Measurements from ENCODE around the gene COMMD4. TPM values are rescaled to one million over a fixed set of nuclear protein-coding genes. Genes with fewer than 3 reads are reported as not detected.
A peak's percentile ranks its signal among the peaks of the same experiment; 100 is the strongest.

The COMMD4 gene
- total and polyA plus RNA-seq, 2 donors (not counting 3 experiments of a cell fraction or from before 2014, with no cell fraction given) = 114 to 244 TPM

DNA sequence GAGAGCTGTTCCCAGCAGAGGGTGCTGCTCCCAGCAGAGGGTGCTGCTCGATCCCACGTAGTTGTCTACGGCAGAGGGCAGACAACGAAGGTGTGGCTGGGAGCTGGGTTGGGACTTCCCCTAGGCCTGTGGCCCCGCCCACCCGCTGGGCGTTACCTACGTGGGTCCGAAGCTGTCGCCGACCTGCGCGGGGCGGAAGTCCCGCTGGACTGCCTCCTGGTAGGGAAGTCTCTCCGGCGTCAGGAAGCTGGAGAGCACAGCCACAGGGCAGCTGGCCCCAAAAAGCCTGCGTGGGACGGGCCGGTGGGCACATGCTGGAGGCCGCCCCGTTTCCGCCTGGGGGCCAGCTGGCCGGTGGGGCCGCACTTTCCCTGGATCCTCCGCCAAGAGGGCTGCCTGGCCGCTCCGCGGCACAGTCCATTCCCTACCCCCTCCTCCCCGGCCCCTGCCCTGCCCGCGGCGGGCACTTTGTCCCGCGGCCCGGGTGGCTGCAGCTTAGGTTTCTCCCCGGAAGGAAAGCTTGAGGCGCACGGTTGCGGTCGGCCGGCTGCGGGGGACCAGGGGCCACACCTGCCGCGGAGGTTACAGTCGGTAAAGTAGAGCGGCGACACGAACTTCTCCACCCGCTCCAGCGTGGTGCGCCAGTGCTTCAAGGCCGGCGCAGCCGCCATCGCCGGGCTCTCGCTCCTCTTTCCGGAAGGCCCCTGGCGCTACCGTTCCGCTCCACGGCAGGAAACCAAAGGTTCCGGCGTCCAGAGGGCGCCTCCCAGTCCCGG is 32.2 kb downstream of the COMMD4 start, which contains the start of gene MAN2C1:
TSS of gene MAN2C1 (minus strand) at position 695 of the 776 bp plus-strand sequence. CDS start at position 671, 24 bp downstream.
- no peaks in the 10 kb centered on the region for H3K9me1 ChIP-seq (replicated peaks; ENCODE audit: control insufficient read depth, extremely low read depth, insufficient read depth, low read length)
- H4K20me1 ChIP-seq (replicated peaks; ENCODE audit: control insufficient read depth, extremely low read depth, insufficient read depth, low read length) = no peaks in the 10 kb centered on the region
- intact Hi-C loops (cut with micrococcal nuclease) = loop anchor here (1.0 to 10.0 kb wide), 6 partner anchors 86 to 437 kb away; partner anchors contain the start of genes IMP3 and SNUPN
- peak within 1 kb of the TSS; percentile 92 for H3K9ac ChIP-seq (replicated peaks; ENCODE audit: extremely low read depth, insufficient read depth, low read length)
- no peaks in the 10 kb centered on the region for H3K9me3 ChIP-seq (replicated peaks; ENCODE audit: control insufficient read depth, insufficient read depth, low read length)
- H3K36me3 ChIP-seq (ENCODE audit: control insufficient read depth in 2 of 2, extremely low read depth in 1 of 2, insufficient read depth in 2 of 2, low read length in 2 of 2) = peaks cover 6 to 31% of the 10 kb centered on the region in 2 experiments
- DNase-seq (ENCODE audit: low read depth, low spot score) (peak; percentile 93), FAIRE-seq (peak; percentile 98)
- H3K79me2 ChIP-seq (ENCODE audit: control insufficient read depth, insufficient read depth, low read length) = peaks cover 9% of the 10 kb centered on the region
- POLR2A ChIA-PET = interaction anchor here (1.1 to 1.4 kb wide), 3 partner anchors 84 to 272 kb away, joined by 3 to 8 read pairs (median 4); partner anchors contain the start of genes IMP3 and SIN3A
- H3K4me3 ChIP-seq (replicated peaks in 1 of 3; ENCODE audit: insufficient read depth in 1 of 3, low read depth in 1 of 3, low read length in 3 of 3) = peak within 1 kb of the TSS; percentile 50 to 83 (median 51)
- peak within 1 kb of the TSS; percentile 19 for H2AFZ ChIP-seq (ENCODE audit: low read depth, low read length)
- TF ChIP-seq FOS (IDR thresholded peaks at IDR 0.05; ENCODE audit: borderline replicate concordance, insufficient read depth, low read length) (no peak), EZH2 (IDR thresholded peaks at IDR 0.05; ENCODE audit: borderline replicate concordance, low read depth, low read length, severe bottlenecking) (no peak), POLR2AphosphoS5 (IDR thresholded peaks at IDR 0.05; ENCODE audit: insufficient read depth, low read depth, low read length) (peak; percentile 87), GATA2 (IDR thresholded peaks at IDR 0.05; ENCODE audit: insufficient read depth, insufficient read length, low read depth, low read length) (no peak), JUN (IDR thresholded peaks at IDR 0.05; ENCODE audit: borderline replicate concordance, insufficient read depth, insufficient read length, low read depth) (no peak), POLR2A (IDR thresholded peaks at IDR 0.05; ENCODE audit: low read depth, low read length) (peak; percentile 93), MYC (IDR thresholded peaks at IDR 0.05; ENCODE audit: low read depth, low read length) (no peak)
- TF ChIP-seq, protein P1, sequence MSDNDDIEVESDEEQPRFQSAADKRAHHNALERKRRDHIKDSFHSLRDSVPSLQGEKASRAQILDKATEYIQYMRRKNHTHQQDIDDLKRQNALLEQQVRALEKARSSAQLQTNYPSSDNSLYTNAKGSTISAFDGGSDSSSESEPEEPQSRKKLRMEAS (IDR thresholded peaks at IDR 0.05; ENCODE audit: insufficient read depth, insufficient read length) = no peak
- TF ChIP-seq, protein P2, sequence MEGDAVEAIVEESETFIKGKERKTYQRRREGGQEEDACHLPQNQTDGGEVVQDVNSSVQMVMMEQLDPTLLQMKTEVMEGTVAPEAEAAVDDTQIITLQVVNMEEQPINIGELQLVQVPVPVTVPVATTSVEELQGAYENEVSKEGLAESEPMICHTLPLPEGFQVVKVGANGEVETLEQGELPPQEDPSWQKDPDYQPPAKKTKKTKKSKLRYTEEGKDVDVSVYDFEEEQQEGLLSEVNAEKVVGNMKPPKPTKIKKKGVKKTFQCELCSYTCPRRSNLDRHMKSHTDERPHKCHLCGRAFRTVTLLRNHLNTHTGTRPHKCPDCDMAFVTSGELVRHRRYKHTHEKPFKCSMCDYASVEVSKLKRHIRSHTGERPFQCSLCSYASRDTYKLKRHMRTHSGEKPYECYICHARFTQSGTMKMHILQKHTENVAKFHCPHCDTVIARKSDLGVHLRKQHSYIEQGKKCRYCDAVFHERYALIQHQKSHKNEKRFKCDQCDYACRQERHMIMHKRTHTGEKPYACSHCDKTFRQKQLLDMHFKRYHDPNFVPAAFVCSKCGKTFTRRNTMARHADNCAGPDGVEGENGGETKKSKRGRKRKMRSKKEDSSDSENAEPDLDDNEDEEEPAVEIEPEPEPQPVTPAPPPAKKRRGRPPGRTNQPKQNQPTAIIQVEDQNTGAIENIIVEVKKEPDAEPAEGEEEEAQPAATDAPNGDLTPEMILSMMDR (IDR thresholded peaks at IDR 0.05; ENCODE audit: extremely low read depth in 1 of 2, insufficient read depth in 1 of 2, low read depth in 1 of 2, low read length in 2 of 2) = peak; percentile 63 to 76
- peak within 1 kb of the TSS; percentile 79 for H3K27ac ChIP-seq (ENCODE audit: insufficient read depth, low read depth, low read length)
- no TSS peak for BruUV-seq (replicated peaks)
- peaks cover 15% of the 10 kb centered on the region for H3K4me1 ChIP-seq (ENCODE audit: control insufficient read depth, extremely low read depth, insufficient read depth, low read length)
- H3K4me2 ChIP-seq (ENCODE audit: insufficient read depth, low read length) = peak within 1 kb of the TSS; percentile 63
- dilution Hi-C loops (cut with MboI; ENCODE audit: extremely low pct_ligation_motif_present, low sequenced_read_pairs) = no loop called here
- CTCF ChIA-PET = interaction anchor here (0.6 to 2.8 kb wide), 34 partner anchors 8 to 597 kb away, joined by 3 to 21 read pairs (median 6); partner anchors contain the start of genes IMP3, PPCDC, PTPN9 and SIN3A
- H3K27me3 ChIP-seq (ENCODE audit: control insufficient read depth in 2 of 2, insufficient read depth in 2 of 2, low read length in 2 of 2) = no peaks in the 10 kb centered on the region

Measured in endothelial cell of umbilical vein (primary cell).